Raji (cell line): ENCODE results near the gene BTBD9.

ENCODE experiments used
- POLR2A ChIP-seq: IDR thresholded peaks from 2 replicates; pipeline ENCODE4 v1.6.1; 2011; ENCODE audit warnings: low read depth, low read length, control low read depth; ENCODE audit not compliant: insufficient read depth

The BTBD9 gene

DNA sequence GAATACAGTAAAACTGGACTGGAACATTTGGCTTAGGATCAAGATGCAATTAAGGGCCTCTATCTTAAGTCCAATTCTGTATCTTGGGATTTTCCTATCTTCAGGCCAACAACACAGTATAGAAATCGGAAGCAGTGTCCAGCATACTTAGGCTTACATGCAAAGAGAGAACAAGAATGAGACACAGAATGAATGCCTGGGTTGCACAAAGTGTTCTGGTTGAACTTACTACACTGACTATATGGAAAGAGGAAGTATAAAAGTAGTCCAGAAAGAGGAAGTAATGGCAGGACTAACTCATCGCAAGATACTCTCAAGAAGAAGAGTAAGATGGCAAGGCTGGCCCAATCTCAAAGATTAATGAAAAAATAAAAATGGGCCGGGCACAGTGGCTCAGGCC, 87.6 kb downstream of the BTBD9 start:
- no peak for TF ChIP-seq POLR2A

DNA sequence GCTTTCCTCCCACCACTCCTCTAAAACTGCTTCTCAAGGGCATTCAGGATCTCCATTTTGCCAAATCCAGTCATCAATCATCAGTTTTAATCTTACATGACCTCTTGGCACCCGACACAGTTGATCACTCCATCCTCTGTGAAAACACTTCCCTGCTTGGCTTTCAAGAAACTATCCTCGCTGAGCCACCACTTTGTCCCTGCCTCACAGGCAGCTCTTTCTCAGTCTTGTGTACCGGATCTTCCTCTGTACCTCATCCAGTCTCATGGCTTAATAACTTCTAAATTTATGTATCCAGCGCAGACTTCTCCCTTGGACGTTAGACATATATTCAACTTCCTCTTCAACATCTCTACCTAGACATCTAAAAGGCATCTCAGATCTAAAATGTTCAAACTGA, 89.9 kb downstream of the BTBD9 start:
- no peak for TF ChIP-seq POLR2A

DNA sequence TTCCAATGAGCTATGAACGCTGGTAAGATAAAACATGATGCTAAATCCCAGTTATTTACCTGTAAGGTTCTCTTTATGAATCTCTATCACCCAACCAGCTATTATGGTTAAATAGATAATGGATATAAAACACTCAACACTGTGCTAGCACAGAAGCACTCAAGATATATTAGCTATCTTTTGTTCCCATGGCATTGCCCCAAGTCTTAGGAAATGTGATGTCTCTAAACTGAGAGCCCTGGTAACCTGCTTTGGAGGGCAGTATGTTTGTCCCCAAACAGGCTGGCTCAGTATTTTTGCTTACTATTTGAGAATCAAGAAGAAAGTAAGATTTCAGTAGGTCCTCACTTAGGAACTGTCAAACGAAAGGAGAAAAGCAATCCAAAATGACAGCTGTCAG, 90.5 kb downstream of the BTBD9 start:
- TF ChIP-seq POLR2A, result no peak

DNA sequence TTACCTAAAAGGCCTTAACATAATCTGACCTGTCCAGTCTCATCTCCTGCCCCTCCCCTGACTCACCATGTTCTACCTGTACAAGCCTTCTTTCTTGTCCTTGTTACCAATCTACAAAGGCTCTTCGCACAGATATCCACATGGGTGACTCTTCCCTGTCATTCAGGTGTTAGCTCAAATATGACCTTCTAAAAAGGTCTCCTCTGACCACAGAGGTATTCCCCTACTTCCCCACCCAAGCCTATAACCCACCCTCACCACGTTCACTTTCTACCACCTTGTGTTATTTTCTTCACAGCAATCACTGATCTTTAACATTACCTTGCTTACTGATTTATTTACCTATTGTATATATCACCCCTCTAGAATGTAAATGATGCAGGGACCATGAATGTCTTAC, 96.7 kb downstream of the BTBD9 start:
- no peak for TF ChIP-seq POLR2A

GRCh38 chr6:38542031-38542430, 97.7 kb downstream of the BTBD9 start:
- TF ChIP-seq POLR2A, result no peak

DNA sequence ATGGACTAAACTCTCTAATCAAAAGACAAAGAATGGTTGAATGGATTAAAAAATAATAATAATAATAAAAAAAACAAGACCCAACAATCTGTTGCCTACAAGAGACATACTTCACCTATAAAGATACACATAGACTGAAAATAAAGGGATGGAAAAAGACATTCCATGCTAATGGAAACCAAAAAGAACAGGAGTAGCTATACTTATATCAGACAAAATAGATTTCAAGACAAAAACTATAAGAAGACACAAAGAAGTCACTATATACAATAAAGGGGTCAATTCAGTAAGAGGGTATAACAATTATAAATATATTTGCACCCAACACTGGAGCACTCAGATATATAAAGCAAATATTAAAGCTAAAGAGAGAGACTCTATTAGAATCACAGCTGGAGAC, 106.7 kb downstream of the BTBD9 start:
- TF ChIP-seq POLR2A, result no peak

GRCh38 chr6:38531134-38531533, 108.6 kb downstream of the BTBD9 start:
- no peak for TF ChIP-seq POLR2A

DNA sequence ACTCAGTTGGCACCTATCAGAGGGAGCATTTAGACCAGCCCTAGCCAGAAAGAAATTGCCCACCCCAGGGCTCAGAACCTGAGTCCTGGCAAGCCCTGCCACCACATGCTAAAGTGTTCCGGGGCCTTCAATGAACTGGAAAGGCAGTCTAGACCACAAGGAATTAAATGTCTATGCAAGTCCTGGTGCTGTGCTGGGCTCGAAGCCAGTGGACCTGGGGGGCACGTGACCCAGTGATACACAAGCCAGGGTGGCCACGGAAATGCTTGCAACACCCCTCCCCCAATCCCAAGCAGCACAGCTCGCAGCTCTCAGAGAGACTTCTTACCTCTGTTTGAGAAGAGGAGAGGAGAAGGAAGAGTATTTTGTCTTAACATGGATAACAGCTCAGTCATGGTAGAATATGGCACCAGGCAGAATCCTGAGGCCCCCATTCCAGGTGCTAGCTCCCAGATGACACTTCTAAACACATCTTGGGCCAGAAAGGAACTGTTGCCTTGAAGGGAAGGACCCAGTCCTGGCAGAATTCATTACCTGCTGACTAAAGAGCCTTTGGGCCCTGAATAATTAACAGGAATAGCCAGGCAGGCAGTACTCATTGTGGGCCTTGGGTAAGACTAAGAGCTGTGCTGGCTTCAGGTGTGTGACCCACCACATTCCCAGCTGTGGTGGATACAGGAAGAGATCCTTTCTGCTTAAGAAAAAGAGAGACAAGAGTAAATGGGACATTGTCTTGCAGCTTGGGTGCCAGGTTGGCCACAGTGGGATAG, 111.3 kb downstream of the BTBD9 start:
- no peak for TF ChIP-seq POLR2A

DNA sequence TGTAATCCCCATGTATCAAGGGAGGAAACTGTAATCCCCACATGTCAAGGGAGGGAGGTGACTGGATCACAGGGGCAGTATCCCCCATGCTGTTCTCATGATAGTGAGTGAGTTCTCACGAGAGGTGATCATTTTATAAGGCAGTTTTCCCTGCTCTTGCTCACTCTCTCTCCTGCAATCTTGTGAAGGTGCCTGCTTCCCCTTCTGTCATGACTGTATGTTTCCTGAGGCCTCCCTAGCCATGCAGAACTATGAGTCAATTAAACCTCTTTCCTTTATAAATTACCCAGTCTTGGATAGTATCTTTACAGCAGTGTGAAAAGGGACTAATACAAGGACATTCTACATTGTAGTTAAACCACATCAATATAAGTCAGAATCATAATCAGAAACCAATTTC, 112.4 kb downstream of the BTBD9 start:
- TF ChIP-seq POLR2A, result no peak

- TF ChIP-seq POLR2A, result no peak
Observed at GRCh38 chr6:38525888-38526287, 113.8 kb downstream of the BTBD9 start.

GRCh38 chr6:38524436-38525145, 115.1 kb downstream of the BTBD9 start:
- TF ChIP-seq POLR2A, result no peak

GRCh38 chr6:38522322-38522721, 117.4 kb downstream of the BTBD9 start:
- TF ChIP-seq POLR2A, result no peak

- TF ChIP-seq POLR2A, result no peak
Observed at GRCh38 chr6:38518511-38519304, 121.0 kb downstream of the BTBD9 start.

GRCh38 chr6:38517005-38517404, 122.7 kb downstream of the BTBD9 start:
- TF ChIP-seq POLR2A, result no peak

DNA sequence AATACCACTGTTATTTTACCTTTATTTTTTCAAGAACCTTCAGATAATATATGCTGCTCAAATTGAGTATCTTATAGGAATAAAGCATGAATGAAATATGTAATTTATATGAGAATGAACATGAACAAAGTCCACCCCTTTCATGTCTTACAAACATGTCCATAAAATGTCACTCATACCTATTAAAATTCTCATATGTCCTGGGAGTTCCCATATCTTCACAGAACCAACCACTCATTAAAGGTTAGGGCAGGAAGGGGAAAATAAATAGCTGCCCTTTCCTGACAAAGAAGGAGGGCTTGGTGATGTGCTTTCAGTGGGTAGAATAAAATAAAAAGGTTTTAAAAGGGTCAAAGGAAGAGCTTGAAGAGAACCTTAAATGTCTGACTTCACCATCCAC, 125.3 kb downstream of the BTBD9 start:
- no peak for TF ChIP-seq POLR2A

DNA sequence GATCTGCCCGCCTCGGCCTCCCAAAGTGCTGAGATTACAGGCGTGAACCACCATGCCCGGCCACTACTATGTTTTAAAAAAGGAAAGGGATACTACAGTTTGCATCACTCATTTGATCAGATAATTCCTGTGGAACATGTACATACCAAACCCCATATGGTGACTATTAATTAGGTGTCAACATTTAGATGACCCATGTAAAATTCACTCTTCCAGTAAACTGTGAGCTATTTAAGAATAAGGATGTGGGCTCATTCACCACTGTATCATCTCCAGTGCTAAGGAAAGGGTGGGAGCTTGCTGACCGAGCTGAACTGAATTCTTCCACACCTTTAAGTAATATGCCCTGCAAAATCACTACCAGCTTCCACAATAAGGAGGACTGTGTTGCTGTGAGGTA, 127.5 kb downstream of the BTBD9 start:
- no peak for TF ChIP-seq POLR2A
